ENCODE measurements around the gene LARP1. TPM values are rescaled to one million over a fixed set of nuclear protein-coding genes. Genes with fewer than 3 reads are reported as not detected.
"Not testable (repeated sequence)": the region's sequence is repeated elsewhere in the genome, so short reads cannot be mapped to it uniquely, and the experiment has no call there.

LARP1 gene
- total RNA-seq, 1 donor = 45.3 TPM

DNA sequence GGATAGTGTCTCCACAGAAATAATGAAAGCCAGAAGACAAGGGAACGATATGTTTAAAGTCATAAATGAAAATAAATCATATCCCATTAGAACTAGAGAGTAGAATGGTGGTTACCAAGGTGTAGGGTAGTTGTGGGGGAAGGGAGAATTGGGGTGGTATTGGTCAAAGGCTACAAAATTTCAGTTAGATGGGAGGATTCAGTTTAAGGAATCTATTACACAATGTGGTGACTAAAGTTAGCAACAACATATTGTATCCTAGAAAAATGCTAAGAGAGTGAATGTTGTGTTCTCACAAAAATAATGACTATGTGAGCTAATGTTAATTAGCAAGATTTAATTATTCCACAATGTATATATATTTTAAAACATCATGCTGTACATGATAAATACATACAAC lies 27.8 kb upstream of the LARP1 start:
- Histone ChIP-seq H3K4me3 (ENCODE audit: low read length) (no peak overlapping the region), H3K27me3 (ENCODE audit: insufficient read depth, low read length) (no peaks in the 10 kb centered on the region), H3K9me3 (ENCODE audit: low read depth, low read length) (no peaks in the 10 kb centered on the region)

DNA sequence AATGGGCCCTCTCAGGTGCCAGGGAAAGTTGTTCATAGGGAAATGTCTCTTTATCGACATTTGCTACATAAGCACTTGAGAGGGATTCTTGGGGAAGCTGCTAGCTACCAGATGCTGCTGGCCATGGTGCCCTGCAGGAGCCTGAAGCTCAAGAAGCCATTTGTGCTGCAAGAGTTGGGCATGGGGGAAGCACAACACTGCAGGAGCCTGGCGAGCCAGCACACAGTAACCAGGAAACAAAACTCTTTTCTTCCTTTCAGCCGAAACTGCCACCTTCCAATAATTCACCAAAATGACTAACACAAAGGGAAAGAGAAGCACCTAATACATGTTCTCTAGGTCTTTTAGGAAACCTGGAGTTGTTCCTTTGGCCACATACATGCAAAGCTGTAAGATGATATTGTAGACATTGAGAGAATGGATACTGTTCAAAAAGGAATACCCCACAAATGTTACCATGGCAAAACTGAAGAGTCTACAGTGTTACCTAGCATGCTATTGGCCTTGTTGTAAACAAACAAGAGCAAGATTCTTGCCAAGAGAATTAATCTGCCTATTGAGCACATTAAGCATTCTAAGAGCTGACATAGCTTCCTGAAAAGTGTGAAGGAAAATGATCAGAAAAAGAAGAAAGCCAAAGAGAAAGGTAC lies 26.1 kb upstream of the LARP1 start:
- no peaks in the 10 kb centered on the region for H3K9me3 ChIP-seq (ENCODE audit: low read depth, low read length)
- no peak overlapping the region for H3K4me3 ChIP-seq (ENCODE audit: low read length)
- H3K4me1 ChIP-seq (ENCODE audit: insufficient read depth, low read length) = no peaks in the 10 kb centered on the region
- no peaks in the 10 kb centered on the region for H3K27me3 ChIP-seq (ENCODE audit: insufficient read depth, low read length)

More for the DNA sequence above, 27.8 kb upstream of the LARP1 start:
- no peaks in the 10 kb centered on the region for H3K4me1 ChIP-seq (ENCODE audit: insufficient read depth, low read length)

DNA sequence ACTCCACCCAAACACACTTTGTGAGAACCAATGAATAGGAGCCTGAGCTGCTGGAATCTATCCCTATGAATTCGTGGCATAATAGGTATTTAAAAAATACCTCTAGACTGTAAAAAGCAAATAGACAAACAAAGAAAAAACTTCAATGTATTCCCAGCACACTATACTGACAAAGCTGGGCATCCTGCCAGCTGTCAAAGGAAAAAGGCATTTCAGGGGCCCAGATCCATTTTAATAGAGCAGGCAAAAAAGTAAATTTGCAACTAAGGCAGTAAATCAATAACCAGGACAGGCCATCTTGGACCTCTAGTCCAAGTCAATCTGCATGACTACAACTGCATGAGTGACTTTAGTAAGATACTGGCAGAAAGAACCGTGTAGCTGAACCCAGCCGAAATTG lies 25.6 kb upstream of the LARP1 start:
- Histone ChIP-seq H3K27me3 (ENCODE audit: insufficient read depth, low read length) (no peaks in the 10 kb centered on the region), H3K4me1 (ENCODE audit: insufficient read depth, low read length) (no peaks in the 10 kb centered on the region), H3K9me3 (ENCODE audit: low read depth, low read length) (no peaks in the 10 kb centered on the region), H3K4me3 (ENCODE audit: low read length) (no peak overlapping the region)

DNA sequence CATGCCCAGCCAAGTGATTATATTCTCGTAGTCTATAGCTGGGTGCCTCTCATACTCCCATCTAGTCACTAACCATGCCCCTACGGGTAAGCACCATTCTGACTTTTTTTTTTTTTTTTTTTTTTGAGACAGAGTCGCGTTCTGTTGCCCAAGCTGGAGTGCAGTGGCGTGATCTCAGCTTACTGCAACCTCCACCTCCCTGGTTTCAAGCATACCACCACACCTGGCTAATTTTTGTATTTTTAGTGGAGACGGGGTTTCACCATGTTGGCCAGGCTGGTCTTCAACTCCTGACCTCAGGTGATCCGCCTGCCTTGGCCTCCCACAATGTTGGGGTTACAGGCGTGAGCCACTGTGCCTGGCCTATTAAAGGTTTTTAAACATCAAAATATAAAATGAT lies 24.4 kb upstream of the LARP1 start:
- not testable (repeated sequence) for H3K9me3 ChIP-seq (ENCODE audit: low read depth, low read length); H3K27me3 ChIP-seq (ENCODE audit: insufficient read depth, low read length); H3K4me3 ChIP-seq (ENCODE audit: low read length); H3K4me1 ChIP-seq (ENCODE audit: insufficient read depth, low read length)

DNA sequence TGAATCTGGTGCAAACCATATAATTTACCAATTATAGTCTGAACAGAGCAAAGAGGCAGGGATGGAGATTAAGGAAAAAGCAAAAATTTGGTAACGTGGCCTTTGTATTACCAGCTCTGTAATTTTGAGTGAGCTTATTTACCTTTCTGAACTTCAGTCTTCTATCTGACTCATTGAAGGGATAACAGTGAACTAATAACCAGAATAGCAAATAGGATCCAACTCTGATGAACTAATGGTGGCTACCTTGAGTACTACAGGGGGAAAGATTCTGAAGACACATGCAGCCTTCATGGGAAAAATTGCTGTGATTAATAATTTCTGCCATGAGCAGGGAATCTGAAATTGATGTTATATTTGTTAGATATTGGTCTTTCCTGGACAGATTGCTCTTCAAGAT lies 23.0 kb upstream of the LARP1 start:
- H3K4me3 ChIP-seq (ENCODE audit: low read length) = no peak overlapping the region
- no peaks in the 10 kb centered on the region for H3K27me3 ChIP-seq (ENCODE audit: insufficient read depth, low read length)
- H3K4me1 ChIP-seq (ENCODE audit: insufficient read depth, low read length) = no peaks in the 10 kb centered on the region
- H3K9me3 ChIP-seq (ENCODE audit: low read depth, low read length) = no peaks in the 10 kb centered on the region

DNA sequence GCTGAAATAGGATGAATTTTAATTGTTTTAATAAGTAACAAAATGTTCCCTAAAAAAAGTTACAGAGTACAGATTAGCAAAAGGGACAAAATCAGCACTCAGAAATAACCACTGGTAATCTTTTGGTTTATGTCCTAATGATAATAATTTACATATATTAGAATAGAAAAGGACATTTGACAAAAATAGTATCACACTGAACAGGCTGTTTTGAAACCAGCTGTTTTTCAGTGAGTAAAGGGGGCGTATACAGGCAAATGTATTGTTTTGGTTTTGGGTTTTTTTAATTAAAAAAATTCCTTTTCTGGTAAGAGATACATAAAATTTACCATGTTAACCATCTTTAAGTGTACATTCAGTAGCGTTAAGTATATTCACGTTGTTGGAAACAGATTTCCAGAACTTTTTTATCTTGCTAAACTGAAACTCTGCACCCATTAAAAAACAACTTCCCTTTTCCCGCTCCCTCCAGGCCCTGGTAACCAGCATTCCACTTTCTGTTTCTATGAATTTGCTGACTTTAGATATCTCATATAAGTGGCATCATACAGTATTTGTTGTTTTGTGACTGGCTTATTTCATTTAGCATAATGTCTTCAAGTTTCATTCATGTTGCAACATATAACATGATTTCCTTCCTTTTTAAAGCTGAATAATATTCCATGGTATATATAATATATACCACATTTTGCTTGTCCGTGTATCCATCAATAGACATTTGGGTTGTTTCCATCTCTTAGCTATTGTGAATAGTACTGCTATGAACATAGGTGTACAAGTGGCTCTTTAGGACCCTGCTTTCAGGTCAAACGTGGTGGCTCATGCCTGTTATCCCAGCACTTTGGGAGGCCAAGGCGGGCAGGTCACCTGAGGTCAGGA lies 20.6 kb upstream of the LARP1 start:
- no peaks in the 10 kb centered on the region for H3K4me1 ChIP-seq (ENCODE audit: insufficient read depth, low read length)
- no peak overlapping the region for H3K4me3 ChIP-seq (ENCODE audit: low read length)
- no peaks in the 10 kb centered on the region for H3K27me3 ChIP-seq (ENCODE audit: insufficient read depth, low read length)
- no peaks in the 10 kb centered on the region for H3K9me3 ChIP-seq (ENCODE audit: low read depth, low read length)

DNA sequence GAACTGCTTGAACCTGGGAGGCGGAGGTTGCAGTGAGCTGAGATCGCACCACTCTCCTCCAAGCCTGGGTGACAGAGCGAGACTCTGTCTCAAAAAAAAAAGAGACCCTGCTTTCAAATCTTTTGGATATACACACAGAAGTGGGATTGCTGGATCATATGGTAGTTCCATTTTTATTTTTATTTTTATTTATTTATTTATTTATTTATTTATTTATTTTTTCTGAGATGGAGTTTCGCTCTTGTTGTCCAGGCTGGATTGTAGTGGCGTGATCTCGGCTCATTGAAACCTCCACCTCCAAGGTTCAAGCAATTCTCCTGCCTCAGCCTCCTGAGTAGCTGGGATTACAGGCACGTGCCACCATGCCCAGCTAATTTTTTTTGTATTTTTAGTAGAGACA lies 19.8 kb upstream of the LARP1 start:
- not testable (repeated sequence) for H3K4me3 ChIP-seq (ENCODE audit: low read length); H3K4me1 ChIP-seq (ENCODE audit: insufficient read depth, low read length); H3K27me3 ChIP-seq (ENCODE audit: insufficient read depth, low read length); H3K9me3 ChIP-seq (ENCODE audit: low read depth, low read length)

DNA sequence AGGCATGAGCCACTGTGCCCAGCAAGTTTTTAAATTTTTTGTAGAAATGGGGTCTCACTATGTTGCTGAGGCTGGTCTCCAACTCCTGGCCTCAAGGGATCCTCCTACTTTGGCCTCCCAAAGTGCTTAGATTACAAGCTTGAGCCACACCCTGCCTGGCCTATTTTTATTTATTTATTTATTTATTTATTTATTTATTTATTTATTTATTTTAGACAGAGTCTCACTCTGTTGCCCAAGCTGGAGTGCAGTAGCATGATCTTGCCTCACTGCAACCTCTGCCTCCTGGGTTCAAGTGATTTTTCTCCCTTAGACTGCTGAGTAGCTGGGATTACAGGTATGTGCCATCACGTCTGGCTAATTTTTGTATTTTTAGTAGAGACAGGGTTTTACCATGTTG lies 18.8 kb upstream of the LARP1 start:
- H3K4me1 ChIP-seq (ENCODE audit: insufficient read depth, low read length); H3K9me3 ChIP-seq (ENCODE audit: low read depth, low read length); H3K27me3 ChIP-seq (ENCODE audit: insufficient read depth, low read length); H3K4me3 ChIP-seq (ENCODE audit: low read length): not testable (repeated sequence)

DNA sequence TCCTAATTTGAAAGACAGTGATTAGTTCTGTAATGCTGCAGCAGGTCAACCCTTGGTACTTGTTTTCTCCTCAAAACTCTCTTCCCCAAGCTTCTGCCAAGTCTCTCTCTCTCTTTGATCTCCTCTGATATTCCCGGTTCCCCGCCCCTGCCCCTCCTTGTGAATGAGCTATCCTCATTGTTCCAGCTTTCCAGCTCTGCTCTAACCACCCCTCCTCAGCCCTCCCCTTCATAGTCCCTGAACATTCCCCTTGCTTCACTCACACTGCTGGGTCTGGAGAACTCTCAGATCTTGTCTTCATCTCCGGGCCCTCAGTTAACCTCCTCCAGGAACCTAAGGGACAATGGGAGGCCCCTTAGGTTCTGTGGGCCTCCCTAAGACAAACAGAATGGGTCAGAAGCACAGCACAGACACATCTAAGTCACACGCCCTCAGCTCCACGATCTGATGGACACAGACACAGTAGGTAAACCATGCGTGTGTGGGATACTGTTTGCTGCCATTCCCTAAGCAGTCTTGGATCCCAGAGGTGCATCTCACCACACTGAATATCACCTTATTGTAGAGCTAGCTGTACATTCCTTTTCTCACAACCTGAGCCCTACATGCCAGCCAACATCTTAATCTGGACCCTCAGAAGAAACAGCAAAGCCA lies 17.4 kb upstream of the LARP1 start:
- Histone ChIP-seq H3K4me1 (ENCODE audit: insufficient read depth, low read length) (no peaks in the 10 kb centered on the region), H3K9me3 (ENCODE audit: low read depth, low read length) (no peaks in the 10 kb centered on the region), H3K4me3 (ENCODE audit: low read length) (no peak overlapping the region)

DNA sequence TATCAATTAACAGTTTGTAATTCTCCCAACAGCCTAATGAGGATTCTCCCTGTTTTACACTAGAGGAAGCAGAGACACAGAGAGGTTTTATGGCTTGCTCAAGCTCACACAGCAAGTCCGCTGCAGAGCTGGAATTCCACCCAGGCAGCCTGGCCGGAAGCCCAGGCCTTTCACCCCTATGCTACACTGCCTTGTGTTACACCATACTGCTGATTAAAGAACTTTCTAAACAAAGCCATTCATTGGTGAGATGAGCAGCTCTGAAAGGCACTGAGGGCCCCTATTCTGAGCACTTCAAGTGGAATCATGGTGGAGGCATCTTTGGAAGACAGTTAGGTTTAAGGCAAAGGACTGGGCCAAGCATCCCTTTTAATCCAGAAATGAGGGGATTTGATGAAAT lies 14.7 kb upstream of the LARP1 start:
- no peak overlapping the region for H3K4me3 ChIP-seq (ENCODE audit: low read length)
- H3K27me3 ChIP-seq (ENCODE audit: insufficient read depth, low read length) = no peaks in the 10 kb centered on the region
- H3K9me3 ChIP-seq (ENCODE audit: low read depth, low read length) = no peaks in the 10 kb centered on the region
- no peaks in the 10 kb centered on the region for H3K4me1 ChIP-seq (ENCODE audit: insufficient read depth, low read length)

More for the DNA sequence above, 17.4 kb upstream of the LARP1 start:
- no peaks in the 10 kb centered on the region for H3K27me3 ChIP-seq (ENCODE audit: insufficient read depth, low read length)

DNA sequence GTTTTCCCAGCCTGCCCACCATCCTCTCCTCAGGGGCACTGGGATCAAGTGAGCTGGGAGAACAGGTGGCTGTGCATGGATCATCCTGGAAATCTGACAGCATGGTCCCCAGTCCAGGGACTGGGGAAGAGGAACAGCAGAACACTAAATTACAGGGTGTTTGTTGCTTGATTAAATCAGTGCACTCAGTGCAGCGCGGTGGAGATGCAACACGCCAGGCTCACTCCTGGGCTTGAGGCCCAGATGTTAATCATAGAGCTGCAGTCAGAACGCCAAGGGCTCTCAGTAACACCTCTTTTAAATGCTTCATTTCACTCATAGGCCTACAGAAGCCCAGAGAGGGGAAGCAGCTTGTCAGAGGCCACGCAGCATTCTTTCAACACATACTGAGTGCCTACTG lies 14.2 kb upstream of the LARP1 start:
- Histone ChIP-seq H3K9me3 (ENCODE audit: low read depth, low read length) (no peaks in the 10 kb centered on the region), H3K4me1 (ENCODE audit: insufficient read depth, low read length) (no peaks in the 10 kb centered on the region), H3K27me3 (ENCODE audit: insufficient read depth, low read length) (no peaks in the 10 kb centered on the region), H3K4me3 (ENCODE audit: low read length) (no peak overlapping the region)

DNA sequence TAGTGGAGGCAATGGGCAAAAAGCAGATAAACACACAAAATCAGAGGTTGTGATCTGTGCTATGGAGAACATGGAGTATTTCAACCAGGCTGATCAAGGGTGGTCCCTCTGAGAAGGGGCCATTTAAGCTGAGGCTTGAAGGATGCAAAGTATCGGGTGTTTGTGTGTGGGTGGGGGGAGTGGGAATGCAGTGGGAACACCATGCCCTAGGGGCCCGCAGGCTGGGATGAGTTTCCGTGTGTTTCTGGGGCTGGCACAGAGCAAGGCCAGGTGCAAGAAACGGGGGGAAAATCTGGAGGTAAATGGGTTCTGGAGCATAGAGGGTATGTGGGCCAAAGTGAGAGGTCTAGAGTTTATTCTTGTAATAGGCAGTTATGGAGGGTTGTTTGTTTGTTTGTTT lies 13.8 kb upstream of the LARP1 start:
- Histone ChIP-seq H3K27me3 (ENCODE audit: insufficient read depth, low read length) (no peaks in the 10 kb centered on the region), H3K9me3 (ENCODE audit: low read depth, low read length) (no peaks in the 10 kb centered on the region), H3K4me3 (ENCODE audit: low read length) (no peak overlapping the region), H3K4me1 (ENCODE audit: insufficient read depth, low read length) (no peaks in the 10 kb centered on the region)

DNA sequence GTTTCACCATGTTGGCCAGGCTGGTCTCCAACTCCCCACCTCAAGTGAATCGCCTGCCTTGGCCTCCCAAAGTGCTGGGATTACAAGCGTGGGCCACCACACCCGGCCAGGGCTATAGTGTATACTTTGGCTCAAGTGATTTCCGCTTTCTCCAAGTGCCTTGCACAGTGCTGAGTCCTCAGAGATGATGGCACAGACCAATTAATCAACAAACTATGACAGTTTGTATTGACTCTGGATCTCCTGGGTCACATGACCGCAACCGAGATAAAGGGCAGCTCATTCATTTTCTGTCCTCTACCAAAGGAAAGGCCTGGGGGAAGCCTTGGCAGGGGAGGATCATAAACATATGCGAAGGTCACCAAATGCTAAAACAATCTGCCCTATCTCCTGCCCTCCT lies 11.4 kb upstream of the LARP1 start:
- H3K4me3 ChIP-seq (ENCODE audit: low read length) = no peak overlapping the region
- no peaks in the 10 kb centered on the region for H3K27me3 ChIP-seq (ENCODE audit: insufficient read depth, low read length)
- H3K4me1 ChIP-seq (ENCODE audit: insufficient read depth, low read length) = no peaks in the 10 kb centered on the region
- H3K9me3 ChIP-seq (ENCODE audit: low read depth, low read length) = no peaks in the 10 kb centered on the region

DNA sequence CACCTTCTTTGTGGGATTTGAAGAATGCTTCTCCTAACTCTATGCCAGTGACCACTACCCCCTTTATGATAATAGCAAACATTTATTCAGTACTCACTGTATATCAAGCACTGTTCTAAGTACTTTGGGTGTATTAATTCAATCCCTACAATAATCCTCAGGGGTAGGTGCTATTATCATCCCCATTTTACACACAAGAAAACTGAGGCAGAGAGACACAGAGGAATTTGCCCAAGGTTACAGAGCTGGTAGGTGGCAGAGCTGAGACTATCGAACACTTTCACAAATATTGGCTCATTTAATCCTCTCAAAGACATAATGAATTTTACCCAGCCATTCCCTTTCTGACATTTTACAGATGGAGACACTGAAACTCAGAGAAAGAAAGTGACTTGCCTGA lies 9.8 kb upstream of the LARP1 start:
- Histone ChIP-seq H3K4me3 (ENCODE audit: low read length) (no peak overlapping the region), H3K4me1 (ENCODE audit: insufficient read depth, low read length) (no peaks in the 10 kb centered on the region), H3K9me3 (ENCODE audit: low read depth, low read length) (no peaks in the 10 kb centered on the region), H3K27me3 (ENCODE audit: insufficient read depth, low read length) (no peaks in the 10 kb centered on the region)

DNA sequence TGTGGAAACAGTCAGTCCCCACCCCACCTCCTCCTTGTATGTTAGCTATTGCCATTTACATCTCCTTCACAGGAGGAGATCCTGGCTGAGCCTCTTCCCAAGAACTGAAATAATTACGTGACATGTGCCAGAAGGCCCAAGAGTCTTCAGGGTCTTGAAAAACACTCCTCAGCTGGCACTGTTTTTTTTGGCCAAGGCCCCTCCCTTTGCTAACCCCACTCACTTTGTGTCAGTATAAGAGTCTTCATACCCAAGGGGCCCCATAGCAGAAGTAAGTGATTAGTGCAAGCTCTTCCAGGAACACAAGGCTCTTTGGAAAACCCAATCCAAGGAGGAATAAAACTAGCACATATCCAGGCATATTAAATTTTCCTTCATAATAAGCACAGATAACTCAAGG lies 5.7 kb upstream of the LARP1 start:
- Histone ChIP-seq H3K9me3 (ENCODE audit: low read depth, low read length) (no peaks in the 10 kb centered on the region), H3K4me3 (ENCODE audit: low read length) (no peak overlapping the region), H3K4me1 (ENCODE audit: insufficient read depth, low read length) (peaks cover 11% of the 10 kb centered on the region), H3K27me3 (ENCODE audit: insufficient read depth, low read length) (no peaks in the 10 kb centered on the region)
